SHP77 treated with DMSO at 0.1 percent for 48 hours (cell line): ENCODE measurements around the gene SFXN3.

Experiments
- DNase-seq: peaks from one replicate; lab custom pipeline; 2025; lab: John Stamatoyannopoulos, UW

Gene SFXN3

DNA sequence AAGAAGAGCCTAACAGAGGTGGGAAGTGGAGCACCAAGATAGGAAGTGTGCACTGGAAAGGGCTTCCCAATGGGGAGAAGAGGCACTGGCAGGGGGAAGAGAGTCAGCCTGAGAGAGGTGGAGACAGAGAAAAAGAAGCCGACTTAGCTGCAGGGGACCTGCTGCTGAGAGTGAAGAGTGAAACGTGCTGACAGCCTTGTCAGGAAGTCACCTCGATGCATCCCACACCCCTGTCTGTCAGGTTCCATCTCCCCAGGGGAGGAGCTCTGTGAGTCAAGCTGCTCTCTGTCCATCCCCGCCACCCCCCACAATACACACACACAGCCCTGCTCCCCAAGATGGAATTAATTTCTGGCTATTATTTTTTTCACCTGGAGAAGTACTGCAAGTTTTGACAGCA, 44.7 kb downstream of the SFXN3 start:
- DNase-seq: no peak

DNA sequence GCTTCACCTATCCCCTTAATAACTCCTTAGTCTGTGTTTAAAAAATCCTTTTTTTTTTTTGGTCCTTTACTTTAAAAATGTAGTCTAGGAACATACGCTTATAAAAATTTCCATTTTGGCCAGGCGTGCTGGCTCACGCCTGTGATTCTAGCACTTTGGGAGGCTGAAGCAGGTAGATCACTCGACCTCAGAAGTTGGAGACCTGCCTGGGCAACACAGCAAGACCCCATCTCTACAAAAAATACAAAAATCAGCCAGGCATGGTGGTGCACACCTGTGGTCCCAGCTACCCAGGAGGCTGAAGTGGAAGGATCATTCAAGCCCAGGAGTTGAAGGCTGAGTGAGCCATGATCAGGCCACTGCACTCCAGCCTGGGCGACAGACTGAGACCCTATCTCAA, 45.6 kb downstream of the SFXN3 start:
- no peak for DNase-seq

DNA sequence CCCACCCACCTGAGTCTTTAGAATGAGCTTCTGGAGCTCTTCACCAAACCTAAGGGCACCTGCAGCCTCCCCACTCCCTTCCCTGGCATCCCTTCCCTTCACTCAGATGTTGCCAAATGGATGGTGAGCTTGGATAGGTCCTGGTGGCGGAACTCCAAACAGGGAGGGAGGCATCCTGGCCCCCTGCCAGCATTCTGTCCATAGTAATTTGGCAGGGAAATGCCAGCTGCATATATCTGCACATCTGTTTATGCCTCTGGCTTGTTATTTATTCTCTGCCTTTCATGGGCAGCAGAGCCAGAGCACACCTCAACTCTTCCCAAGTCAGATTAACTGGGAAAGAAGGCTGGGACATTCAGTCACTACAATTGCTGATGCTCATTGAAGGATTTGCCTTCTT, 48.8 kb downstream of the SFXN3 start:
- no peak for DNase-seq

DNA sequence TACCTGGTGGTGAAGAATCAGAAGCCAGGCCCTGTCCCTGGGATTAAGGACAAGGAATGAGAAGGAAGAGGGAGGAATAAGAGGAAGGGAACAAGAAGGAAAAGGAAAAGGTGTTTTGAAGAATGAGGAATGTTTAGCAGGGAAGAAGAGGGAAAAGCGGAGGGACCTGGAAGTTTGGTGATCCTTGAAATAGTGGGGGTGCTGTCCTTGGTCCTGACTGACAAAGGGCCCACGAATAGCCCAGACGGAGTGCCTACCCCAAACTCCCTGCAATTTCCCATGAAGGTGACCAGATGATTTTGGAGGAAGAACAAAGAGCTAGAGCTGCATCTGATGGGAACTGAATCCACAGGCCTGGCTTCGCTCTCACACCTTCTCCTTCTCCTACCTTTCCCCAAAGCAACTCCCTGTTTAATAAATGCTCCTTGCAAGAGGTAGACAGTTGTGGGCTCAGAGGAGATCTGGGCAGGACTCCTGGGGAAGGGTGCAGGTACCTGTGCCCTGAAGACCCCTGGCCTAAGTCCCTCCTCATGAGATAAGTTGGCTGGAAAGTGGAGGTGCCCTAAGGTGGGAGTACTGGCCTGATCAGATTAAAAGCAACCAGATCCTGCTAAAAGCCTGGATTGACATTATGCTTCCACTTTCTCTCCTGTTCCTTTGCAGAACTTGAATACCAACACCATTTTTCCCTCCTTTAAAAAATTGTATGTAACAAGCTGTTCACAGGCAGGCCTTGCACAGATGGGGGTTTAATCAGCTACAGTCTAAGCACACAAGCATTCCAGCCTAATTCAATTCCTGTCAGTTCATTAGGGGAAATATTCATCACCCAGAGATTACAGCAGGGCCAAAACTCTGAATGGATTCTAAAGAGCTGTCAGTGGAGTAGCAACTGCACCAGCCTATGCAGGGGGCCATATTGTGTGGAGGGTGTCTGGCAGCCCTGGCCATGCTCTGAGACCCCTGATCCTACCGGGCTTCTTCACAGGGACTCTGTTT, 50.2 kb downstream of the SFXN3 start:
- DNase-seq: no peak

DNA sequence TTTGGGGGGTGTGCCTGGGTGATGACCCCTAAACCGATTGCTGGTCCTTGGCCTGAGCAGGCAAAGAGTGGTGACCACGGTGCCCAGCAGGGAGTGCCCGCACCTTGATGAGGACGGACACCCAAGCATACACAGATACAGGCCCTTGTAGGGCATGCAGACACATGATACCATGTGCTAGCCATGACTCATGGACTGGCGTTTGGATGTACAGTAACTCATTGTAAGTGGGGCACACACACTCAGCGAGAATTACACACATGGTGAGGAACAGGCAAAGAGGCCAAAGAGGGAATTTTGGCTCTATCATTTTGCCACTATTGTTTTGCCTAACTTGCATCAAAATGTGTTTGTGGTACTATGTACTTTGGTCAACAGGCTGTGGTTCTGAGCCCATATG, 54.8 kb downstream of the SFXN3 start:
- DNase-seq: no peak

DNA sequence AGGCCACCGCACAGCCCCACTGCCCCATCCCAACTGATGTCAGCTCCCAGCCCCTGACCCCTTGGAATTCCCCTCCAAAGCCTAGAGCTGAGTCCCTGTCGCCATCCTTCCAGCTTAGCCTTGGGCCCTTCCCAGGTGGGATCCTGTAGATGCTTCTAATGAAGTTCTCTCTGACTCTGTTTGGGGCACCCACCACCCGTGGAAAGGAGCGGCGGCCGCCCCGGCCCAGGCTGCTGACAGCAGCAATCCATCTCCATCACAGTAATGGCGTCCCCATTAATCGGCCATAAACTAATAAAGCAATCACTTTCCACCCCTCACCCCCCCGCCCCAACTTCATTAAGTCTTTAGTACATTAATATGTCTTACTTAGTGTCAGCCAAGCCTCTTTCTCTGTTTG, 56.3 kb downstream of the SFXN3 start:
- no peak for DNase-seq

DNA sequence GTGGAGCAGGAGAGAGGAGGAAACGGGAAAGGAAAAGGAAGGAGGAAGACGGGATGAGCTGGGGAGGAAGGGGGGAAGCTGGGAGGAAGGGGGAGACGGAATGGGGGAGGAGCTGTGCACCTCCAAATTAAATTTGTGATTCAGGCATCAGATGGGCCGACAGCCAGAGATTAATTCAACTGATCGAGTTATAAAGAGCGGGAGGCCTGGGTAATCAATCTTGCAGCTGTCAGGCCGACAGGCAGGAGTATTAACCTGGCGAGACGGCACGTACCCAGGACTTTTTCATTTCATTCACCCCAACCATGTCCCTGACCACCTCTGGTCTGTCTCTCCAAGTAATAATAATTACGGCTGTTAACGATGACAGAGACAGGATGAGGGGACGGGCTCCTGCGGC, 56.9 kb downstream of the SFXN3 start:
- no peak for DNase-seq

DNA sequence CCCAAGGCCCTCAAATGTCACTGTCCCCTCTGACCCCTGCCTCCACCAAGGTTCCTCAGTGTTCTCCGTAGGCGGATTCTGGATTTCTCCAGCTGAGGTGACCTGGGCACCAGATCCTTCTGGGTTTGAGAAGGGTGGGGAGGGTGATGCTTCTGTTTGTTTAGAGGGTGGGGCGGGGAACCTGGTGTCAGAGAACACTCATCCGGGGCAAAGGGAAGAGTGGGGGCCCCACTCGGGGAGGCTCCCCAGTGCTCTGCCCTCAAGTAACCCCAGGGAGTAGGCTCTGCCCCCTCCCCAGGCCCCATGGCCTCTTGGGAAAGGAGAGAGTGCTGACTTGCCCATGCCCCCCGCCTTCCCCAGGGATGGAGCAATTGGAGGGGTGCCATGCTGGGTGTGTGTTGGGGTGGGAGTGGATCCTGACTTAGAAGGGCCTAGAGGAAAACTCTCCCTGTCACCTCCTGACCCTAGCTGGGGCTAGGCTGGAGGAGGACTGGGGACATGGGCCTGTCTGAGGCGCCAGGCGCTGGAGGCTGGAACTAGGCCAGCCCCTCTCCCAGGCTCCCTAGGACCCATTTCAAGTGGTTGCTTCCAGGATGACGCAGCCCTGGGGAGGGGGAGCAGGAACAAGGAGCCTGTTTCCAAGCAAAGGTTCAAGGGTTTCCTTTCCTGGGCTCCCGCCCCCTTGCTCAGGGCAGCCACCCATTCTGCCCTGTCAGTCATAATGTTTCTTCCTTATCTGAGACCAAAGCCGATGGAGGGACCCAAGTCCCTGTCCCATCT, 58.7 kb downstream of the SFXN3 start:
- no peak for DNase-seq

DNA sequence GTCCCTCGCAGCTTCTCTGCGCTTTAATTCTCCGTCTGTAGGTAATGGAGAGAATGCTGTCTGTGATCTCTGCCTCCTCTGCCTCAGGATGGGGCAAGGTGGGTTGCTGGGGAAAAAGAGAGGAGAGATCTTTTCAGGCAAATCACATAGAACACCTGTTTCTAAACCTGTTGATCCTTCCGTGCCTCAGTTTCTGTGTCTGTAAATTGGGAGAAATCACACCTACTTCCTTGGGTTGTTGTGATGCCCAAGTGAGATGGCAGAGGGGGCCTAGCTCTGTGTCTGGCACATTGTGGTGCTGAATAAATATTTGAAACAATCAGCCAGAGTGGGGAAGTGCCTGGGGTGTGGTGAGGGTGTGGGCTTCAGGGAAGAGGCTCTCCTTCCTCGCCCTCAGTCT, 59.6 kb downstream of the SFXN3 start:
- no peak for DNase-seq
